NCI-H1092 treated with DMSO at 0.1 percent for 48 hours (cell line): Measurements from ENCODE around the gene BMPR1A.

Experiments
- DNase-seq: peaks from one replicate; lab custom pipeline; 2025; lab: John Stamatoyannopoulos, UW

The BMPR1A gene

GRCh38 chr10:86956848-86957448, 200.5 kb downstream of the BMPR1A start:
- no peak for DNase-seq

- DNase-seq, result no peak
Observed at GRCh38 chr10:86957471-86958115, 201.2 kb downstream of the BMPR1A start, which contains the start of gene MMRN2. Gene MMRN2 (minus strand): TSS chr10:86957615. CDS start chr10:86957541, 74 bp downstream.

GRCh38 chr10:86958116-86958900, 201.9 kb downstream of the BMPR1A start, which contains the start of gene SNCG:
Gene SNCG (plus strand): TSS chr10:86958599. CDS start chr10:86958698, 99 bp downstream.
- no peak for DNase-seq

DNA sequence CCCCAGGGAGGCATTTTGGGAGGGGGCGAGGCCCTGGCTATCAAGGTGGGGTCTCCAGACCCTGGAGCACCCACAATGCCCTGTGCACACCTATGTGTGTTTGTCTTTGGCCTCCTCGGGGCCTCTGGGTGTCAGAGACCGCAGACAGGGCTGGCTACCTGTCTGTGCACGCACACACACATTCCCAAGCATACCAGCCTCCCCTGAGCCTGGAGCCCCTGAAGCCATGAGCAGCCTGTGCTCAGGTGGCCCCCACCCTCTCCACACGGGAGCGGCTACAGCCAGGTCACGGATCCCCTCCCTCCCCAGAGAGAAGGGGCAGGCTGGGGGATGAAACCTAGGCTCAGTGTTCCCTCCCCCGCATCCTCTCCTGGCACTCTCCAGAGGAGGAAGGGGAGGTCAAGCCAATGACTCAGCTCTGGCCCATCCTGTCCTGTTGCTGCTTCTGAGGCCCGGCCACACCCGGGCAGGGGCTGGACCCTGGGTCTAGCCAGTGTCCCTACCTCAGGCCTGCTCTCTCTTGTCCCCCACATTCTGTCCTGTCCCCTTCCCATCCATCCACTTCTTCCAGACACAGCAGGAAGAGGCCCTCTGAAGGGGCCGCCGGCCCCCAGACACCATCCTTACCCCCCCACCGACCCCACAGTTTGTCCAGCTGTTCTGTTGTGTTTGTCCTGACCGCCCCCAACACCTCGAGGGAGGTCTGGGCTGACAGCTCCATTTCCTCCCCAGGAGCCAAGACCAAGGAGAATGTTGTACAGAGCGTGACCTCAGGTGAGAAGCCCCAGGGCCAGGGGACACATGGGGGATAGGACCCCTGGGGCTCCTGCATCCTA, 202.7 kb downstream of the BMPR1A start:
- no peak for DNase-seq

GRCh38 chr10:86959737-86960002, 203.3 kb downstream of the BMPR1A start:
- DNase-seq, result no peak

GRCh38 chr10:86960003-86960862, 203.8 kb downstream of the BMPR1A start:
- no peak for DNase-seq

DNA sequence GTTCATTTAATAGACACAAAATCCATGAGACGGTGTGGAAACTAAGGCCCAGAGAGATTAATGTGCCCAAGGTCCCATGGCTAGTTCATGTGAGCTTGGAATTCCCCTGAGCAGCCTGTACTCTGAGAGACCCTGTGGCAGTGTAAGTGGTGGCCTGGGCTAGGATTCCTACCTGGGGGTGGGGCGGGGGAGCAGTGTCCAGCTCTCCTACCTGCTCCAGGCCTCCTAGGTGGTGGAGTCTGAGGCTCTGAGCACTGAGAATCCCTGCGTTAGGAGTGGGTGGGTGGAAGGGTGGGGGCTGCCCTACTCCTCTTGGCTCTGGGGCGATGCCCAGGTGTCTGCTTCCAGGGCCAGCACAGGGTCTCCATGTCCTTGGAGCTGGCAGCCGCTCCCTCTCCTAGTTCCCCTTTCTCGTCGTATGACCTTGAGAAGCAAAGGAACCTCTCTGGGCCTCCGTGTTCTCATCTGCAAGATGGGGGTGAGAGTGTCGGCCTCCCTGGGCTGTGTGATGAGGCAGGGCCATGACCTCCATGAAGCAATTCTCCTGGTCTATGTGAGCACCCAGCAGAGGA, 204.5 kb downstream of the BMPR1A start:
- DNase-seq, result no peak

DNA sequence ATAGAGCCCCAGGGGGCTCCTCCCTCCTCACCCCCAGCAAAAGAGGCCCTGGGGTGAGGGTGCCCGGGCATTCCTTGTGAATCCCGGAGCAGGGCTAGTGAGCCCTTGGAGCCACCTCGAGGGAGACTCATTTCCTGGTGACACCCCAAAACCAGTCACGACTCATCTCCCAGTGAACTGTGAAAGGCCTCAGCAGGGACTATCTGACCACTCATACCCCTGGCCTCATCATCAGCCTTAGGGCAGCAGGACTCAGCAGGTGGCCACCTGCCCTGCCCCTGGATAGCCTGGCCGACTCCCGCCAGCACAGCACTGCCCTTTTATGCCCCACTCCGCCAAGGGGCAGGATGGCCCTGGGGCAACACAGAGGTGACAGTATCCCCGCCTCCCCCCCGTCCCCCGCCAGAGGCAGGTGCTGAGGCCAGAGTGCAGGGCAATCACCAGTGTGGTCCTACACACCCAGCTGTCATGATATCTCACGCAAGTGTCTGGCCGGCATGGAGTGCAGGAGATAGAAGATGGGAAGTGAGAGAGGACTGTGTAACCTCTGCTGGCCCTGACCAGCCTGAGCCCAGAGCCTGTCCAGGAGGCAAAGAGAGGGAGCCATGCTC, 205.2 kb downstream of the BMPR1A start:
- DNase-seq, result no peak

DNA sequence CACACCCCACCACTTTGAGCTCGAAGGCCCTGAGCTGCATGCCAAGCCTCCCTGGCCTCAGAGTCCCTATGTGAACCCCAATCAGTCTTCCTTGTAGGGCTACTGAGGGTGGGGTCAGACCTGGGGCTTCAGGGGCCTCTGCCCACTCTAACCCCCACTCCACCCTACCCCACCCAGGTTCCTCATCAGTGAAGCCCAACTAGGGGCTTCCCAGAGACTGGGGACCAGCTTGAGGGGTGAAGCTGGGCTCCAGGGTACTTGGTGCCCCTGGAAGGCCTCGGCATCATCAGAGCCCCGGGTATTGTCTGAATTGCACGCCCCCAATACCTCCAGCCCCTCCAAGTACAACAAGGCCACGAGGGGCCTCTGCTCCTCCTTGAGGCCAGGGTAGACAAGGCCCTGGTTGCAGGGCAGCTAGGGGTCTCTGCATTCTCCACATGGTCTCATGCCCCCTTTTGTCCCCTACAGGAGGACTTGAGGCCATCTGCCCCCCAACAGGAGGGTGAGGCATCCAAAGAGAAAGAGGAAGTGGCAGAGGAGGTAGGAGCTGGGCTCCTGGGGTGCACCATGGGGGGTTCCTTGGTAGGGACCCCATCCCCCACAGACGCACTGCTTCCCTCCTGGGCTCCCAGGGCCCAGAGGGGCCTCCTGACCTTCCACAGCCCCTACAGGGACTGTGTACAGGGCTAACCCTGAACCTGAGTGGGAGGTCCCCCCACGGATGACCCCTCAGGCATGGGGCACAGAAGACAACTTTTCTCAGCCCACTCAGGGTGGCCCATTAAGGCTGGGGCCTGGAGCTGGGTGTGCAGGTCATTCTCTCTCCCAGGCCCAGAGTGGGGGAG, 205.9 kb downstream of the BMPR1A start:
- DNase-seq, result no peak

GRCh38 chr10:86962981-86963310, 206.5 kb downstream of the BMPR1A start:
- DNase-seq, result no peak

GRCh38 chr10:86963341-86963919, 207.0 kb downstream of the BMPR1A start:
- no peak for DNase-seq

GRCh38 chr10:86964061-86964846, 207.8 kb downstream of the BMPR1A start:
- DNase-seq, result no peak

- no peak for DNase-seq
Observed at GRCh38 chr10:86964847-86965190, 208.4 kb downstream of the BMPR1A start.

DNA sequence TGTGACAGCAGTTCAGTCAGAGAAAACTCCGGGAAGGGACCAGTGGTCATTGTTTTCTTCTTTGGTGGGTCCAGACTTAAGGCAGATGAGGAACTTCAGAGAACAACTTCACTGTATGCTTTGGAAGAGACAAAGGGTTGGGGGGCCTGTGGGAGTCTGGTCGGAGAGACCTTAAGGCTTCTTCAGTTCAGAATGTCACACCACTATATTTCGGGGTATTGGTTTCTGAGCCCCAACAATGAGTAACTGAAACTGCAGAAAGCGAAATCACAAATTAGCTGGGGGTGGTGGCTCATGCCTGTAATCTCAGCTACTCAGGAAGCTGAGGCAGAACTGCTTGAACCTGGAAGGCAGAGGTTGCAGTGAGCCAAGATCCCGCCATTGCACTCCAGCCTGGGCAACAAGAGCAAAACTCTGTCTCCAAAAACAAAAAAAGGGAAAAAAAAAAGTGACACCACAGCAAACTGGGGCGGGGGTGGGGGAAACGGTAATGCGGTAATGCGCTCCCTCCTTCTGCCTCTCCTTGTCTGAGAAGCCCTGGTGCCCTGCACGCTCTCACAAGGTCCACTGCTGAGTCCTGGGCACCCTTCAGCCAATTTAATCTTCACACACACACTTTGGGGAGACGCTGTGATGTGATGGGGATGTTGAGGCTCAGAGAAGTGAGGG, 209.7 kb downstream of the BMPR1A start:
- DNase-seq, result no peak

GRCh38 chr10:86967481-86967941, 211.1 kb downstream of the BMPR1A start:
- no peak for DNase-seq

GRCh38 chr10:86968271-86968993, 212.0 kb downstream of the BMPR1A start, which contains the start of gene ADIRF:
Gene ADIRF (plus strand): TSS chr10:86968482. CDS start chr10:86968545, 63 bp downstream.
- DNase-seq, result no peak

- DNase-seq, result no peak
Observed at GRCh38 chr10:86968994-86969355, 212.6 kb downstream of the BMPR1A start.
